ENCODE results near the gene COPS9.

Gene COPS9

DNA sequence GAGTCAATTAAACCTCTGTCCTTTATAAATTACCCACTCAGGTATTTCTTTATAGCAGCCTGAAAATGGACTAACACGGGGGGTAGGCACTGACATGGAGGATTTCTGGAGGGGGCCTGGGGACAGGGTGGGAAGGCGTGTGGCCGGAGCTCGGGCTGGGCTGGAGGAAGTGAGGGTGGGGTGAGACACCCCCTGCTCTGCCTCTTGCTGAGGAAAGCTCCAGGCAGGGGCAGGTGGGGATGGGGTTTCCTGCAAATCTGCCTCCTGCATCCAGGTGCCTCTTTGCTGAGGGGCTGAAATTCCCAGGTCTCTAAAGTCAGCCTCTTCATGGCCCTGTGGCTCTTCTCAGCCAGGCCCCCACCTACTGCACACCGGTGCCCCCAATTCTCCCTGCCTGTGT, 30.1 kb upstream of the COPS9 start:
- no peak for DNase-seq (ENCODE audit: low read depth in 2 of 2)

DNA sequence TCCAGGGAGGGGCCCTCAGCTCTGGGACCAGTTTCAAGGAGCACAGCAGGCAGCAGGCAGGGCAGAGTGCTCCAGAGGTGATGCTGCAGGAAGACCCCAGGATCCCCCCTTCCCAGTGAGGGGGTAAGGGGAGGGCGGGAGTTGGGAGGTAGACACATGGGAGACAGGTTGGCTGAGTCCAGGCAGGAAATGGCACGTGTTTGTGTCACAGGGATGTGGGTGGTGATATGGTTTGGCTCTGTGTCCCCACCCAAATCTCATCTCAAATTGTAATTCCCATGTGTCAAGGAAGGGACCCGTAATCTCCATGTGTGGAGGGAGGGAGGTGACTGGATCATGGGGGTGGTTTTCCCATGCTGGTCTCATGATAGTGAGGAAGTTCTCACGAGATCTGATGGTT, 29.6 kb upstream of the COPS9 start:
- no peak for DNase-seq (ENCODE audit: low read depth in 2 of 2)

DNA sequence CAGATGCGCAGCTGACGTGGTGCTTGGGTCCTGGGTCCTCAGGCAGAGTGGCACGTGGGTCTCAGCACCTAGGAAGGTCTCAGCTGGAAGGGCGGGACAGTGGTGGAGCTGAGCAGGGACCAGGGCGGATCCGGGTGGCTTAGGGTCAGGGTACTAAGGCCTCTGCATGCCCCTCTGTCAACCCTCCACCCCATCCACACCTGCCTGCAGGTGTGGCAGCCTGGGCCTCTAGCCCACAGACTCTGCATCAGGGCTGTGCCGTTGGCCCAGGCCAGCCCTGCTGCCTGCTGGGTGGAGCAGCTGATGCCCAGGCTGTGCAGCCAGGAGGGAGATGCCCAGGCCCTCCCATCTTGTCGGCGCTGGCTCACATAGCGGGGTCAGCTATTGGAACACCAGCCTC, 28.9 kb upstream of the COPS9 start:
- no peak for DNase-seq (ENCODE audit: low read depth in 2 of 2)

DNA sequence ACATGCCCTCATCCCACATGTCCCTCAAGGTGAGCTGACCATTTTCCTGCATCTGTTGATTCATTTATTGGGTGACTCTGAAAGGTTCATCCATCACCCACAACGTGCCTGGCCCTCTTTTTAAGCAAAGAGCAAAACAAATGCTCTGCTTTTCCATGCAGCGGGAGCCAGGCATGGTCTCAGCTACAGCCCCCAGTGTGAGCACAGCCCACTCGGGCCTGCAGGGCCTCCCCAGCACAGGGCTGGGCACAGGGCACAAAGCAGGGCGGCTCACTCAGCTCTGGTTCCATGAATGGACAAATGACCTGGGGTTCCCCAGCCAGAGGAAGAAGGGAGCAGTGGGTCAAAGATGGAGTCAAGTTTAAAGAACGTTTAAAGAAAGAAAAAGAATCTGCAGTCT, 28.5 kb upstream of the COPS9 start:
- DNase-seq (ENCODE audit: low read depth in 2 of 2): no peak

DNA sequence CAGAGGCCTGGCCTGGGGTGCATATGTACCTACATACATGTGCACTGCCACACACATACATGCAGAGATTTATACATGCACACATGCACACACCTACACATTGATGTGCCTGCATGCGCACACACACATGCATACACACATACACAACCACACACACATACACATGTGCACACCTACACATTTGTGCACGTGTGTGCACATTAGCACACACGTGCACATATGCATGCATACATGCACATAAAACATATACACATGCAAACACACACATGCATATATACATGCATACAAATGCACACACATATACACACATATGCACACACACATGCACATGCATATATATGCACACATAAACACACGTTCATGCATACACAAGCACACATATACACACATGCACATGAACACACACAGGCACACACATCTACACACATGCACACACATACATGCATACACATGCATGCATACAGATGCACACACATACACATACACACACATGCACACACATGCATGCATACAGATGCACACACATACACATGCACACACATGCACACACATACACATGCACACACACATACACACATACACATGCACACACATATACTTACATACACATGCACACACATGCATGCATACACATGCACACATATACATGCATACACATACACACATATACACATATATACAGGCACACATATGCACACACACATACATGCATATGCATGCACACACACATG, 27.9 kb upstream of the COPS9 start:
- no peak for DNase-seq (ENCODE audit: low read depth in 2 of 2)

DNA sequence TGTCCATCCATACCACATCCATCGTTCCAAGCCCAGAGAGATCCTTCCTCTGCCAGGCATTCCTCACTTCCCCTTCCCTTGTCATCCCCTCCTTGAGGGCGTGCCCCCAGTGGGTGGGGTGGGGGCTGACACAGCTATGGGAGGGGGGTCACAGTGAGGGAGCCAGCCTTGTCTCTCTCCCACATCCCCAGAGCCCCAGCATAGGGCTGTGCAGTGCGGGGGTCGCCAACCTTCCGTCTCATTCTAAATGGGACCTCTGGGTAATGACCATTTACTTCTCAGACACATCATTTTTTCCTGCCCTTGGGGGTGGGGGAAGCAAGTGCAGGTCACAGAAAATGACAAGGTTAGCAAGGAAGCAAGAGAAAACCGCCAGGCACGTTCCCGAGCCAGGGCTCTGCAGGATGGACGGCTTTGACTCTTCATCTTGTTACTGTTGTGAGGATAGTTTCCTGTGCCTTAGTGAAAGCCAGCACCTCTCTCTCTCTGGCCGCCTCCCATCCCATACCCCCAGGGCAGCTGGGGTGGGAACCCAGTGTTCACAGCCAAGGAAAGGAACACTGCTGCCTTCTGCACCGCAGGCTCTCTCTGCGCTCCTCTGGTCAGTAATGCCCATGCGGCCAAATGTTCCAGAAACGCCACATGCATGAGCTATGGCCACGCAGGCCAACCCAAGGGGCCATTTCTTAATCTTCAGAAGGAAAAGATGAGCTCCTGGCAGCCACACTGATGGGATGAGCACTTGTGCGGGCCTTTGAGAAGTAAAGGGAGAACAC, 27.0 kb upstream of the COPS9 start:
- DNase-seq (ENCODE audit: low read depth in 2 of 2): no peak

DNA sequence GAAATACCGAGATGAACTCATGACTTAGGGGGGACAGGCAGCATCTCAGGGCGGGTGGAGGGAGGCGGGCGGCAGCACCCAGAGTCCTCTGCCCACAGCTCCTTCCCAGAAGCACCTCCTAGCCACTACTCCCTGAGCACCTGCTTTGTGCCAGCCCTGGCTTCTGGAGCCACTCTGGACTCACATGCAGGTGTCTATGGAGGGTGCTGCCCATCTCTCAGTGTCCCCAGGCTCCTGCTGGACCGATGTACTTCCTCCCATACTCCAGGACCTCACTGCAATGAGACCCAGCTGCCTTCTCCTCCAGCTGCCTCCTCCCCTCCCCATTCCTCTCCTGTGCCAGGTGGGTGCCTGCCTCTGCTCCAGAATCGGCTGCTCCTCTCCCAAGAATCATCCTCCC, 26.4 kb upstream of the COPS9 start:
- DNase-seq (ENCODE audit: low read depth in 2 of 2): no peak

DNA sequence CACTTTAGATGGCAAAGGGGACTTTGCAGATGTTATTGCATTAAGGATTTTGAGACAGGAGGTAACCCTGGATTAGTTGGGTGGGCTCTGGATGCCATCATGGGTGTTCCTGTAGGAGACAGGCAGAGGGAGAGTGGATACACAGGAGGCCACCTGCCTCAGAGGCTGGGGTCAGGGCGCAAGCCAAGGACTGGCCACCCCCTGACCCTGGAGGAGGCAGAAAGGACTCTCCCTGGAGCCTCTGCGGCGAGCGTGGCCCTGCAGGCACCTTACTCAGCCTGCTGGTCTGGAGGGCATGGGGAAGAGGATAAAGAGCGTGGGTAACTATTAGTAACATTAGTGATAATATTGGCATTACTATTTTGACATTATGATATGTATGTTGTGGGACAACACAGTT, 25.9 kb upstream of the COPS9 start:
- DNase-seq (ENCODE audit: low read depth in 2 of 2): no peak

DNA sequence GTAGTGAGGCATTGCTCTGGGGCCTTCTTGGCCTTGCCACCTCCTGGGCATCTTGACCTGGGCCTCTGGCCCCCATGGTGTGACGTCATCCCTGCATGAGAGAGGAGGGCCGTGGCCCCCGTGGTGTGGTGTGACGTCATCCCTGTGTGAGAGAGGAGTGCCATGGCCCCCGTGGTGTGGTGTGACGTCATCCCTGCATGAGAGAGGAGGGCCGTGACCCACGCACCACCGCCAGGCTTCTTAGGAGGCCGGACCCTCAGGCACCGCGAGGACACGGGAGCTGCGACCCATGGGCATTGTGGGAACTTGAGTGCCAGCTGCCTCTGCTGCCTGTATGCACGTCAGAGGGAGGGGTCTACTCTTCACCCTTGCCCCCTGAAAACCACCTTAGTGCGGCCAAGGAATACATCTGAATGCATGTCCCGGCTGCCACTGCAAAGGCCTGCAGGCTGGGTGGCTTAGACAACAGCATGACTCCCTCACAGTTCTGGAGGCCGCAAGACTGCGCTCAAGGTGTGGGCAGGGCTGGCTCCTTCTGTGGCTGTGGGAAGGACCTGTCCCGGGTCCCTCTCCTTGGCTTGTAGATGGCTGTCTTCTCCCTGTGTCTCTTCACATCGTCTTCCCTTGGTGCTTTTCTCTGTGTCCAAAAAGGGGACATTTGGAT, 25.1 kb upstream of the COPS9 start:
- no peak for DNase-seq (ENCODE audit: low read depth in 2 of 2)

DNA sequence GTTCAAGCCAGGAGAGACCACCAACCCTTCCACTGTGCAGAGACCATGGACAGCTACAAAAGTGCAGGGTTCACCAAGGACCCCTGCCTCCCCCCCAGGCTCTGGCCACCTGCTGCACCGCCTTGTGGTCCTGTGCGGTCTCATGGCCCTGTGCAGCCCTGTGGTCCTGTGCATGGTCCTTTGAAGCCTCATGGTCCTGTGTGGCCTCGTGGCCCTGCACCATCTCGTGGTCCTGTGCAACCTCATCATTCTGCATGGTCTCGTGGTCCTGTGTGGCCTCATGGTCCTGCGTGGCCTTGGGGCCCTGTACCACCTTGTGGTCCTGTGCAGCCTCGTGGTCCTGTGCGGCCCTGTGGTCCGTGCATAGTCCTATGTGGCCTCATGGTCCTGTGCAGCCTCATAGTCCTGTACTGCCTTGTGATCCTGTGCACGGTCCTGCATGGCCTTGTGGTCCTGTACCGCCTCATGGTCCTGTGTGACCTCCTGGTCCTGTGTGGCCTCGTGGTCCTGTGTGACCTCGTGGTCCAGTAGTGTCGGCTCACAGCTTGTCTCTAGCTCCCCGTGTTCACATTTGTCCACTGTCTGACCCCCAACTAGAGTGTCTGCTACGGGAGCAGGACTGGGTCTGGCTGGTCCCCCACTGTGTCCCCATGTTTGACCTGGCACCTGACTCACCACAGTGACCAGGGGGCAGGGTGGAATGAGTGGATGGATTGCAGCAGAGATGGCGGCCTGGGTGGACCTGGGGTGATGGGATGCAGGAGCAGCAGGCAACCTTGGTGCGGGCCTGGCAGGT, 24.4 kb upstream of the COPS9 start:
- no peak for DNase-seq (ENCODE audit: low read depth in 2 of 2)

DNA sequence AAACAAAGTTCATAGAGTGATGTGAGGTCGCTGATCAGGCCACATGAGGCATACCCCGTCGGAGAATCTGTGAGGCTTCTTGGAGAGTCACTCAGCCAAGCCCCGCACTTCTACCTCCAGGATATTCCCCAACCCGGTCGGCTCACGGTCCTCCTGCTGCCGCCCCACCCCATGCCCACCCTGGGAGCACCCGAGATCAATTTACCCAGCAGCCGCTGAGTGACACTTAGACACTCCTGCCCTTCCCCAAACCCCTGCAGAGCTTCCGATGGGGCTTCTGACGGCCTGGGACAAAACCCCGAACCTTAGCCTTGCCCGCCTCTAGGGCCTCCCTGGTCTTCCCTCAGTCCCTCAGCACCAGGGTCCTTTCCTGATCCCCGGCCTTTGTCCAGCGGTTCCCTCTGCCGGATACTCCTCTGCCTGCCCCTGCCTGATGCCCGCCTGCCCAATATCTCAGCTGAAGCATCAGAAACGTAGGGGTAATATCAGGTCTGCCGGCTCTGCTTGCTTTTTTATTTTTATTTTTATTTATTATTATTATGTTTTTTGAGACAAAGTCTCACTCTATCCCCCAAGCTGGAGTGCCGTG, 23.2 kb upstream of the COPS9 start:
- DNase-seq (ENCODE audit: low read depth in 2 of 2): no peak

DNA sequence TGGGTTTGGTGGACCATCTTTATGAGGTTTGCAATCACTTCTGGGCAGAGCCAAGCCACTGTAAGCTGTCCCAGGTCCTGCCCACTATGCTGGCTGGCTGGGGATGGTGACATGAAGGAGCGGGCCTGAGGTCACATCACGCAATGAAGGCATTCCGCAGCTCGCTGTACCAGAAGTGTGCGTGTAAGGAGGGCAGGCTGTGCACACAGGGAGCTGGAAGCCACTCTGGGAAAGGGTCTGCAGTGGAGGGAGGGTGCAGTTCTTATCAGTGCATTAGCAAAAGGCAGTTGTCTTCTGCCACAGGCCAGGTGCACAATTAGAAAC, 21.0 kb upstream of the COPS9 start:
- DNase-seq (ENCODE audit: low read depth in 2 of 2): no peak

DNA sequence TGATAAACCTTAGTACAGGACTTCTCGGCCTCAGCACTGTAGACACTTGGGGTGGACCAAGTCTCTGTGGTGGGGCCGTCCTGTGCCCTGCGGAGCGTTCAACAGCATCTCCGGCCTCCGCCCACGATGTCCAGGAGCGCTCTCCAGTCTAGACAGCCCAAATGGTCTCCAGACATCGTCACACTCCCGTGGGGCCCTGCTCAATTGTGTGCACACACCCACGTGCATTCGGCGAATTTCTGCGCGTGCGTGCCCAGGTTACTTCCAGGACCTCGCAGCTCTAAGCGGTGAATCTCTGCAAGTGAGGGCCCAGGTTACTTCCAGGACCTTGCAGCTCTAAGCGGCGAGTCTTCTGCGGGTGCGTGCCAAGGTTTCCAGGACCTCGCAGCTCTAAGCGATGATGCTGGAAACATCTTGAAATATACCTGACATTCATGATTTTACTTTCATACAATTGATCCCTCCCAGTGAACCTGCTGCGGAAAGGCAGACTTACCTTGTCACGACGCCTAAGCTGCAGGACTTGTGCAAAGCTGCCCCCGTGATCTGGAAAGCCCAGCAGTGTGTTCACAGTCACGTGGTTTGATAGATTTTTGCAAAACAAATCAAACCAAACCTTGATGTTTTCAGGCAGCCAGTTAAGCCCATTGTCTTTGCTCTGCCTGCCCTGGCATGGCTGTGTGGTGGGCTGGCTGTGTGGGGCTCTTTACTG, 20.5 kb upstream of the COPS9 start:
- no peak for DNase-seq (ENCODE audit: low read depth in 2 of 2)

DNA sequence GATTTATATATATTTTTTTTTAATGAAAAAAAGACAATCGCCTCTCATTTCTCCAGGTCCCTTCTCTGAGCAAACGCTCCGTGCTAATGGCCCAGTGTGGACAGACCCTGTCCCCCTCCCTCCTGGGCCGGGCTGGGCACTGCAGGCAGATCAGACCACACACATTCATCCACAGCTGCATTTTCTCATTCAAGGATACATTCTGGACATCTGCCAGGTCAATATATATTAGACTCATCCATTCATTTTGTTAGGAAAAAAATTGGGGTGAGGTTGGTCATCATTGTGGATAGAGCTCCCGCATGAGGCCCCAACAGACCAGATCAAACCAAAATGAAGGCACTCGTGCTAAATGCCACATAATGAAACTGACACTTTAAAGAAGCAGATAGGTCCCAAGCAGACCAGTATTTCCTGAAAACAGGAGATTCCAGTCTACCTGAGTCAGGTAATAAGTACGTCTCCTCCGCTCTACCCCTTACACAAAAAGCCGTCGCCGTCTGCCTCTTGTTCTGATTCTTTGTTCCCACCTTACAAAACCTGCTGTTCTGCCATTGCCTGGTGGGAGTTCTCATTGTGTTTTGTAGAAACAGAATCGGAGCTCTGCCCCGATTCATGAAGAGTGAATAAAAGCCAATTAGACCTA, 19.8 kb upstream of the COPS9 start:
- DNase-seq (ENCODE audit: low read depth in 2 of 2): no peak

DNA sequence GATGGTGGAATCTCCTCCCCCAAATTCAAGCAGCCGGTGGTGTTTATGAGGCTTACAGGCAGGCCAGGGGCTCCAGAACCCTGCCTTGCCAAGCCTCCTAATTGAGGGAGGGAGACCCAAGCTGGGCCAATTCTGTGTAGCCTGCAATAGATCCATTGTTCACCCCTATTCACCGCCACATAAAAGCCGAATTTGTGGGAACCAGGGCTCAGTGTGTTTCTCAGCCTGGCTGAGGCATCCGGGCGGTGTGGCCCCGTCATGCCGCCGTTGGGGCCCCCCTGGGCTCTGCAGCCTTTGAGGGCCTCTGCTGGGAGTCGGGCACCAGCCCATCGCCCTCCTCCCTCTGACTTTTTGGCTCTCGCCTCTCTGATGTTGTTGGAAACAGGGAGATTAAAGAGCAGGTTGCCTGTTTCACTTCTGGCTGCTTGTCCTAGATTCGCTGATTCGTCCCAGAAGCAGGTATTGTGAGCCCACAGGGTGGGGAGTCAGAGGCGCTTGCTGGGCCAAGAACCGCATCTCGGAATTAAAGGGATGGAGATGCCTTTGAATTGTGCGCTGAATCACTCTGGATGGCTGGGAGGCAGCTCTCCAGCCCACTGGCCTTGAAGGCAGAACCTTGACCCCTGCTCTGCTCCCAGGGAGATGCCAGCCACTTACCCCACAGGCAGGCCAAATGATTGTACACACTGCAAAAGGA, 19.1 kb upstream of the COPS9 start:
- no peak for DNase-seq (ENCODE audit: low read depth in 2 of 2)

DNA sequence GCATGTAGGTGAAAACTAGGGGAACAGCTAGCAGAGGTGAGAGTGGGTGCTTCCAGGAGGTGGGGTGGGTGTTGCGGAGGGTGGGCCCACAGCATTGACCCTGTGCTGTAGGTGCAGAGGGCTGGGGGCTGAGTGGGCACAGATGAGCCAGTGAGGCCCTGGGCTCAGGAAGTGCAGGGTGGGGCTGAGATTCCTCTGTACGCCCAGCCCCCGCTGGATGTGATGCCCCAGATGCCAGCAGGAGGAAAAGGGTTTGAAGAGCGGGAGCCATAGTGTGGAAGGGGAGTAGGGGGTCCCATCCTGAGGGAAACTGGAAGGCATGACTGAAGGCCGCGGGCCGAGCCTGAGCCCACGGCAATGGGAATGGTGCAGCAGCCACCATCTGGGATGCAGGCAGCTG, 18.5 kb upstream of the COPS9 start:
- no peak for DNase-seq (ENCODE audit: low read depth in 2 of 2)

DNA sequence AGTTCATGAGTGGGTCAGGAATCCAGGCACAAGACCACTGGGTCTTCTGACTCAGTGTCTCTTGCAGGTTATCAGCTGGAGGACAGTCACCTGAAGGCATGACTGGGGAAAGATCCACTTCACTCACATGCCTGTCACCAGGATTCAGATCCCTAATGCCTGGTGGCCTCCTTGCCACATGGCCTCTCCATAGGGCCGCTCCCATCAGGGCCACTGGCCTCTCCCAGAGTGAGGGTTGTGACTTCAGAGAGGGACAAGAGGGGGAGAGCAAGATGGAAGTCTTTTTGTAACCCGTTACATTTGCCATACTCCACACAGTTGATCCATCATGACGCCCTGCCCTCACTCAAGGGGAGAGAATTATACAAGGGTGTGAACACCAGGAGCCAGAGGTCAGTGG, 17.3 kb upstream of the COPS9 start:
- DNase-seq (ENCODE audit: low read depth in 2 of 2): no peak

DNA sequence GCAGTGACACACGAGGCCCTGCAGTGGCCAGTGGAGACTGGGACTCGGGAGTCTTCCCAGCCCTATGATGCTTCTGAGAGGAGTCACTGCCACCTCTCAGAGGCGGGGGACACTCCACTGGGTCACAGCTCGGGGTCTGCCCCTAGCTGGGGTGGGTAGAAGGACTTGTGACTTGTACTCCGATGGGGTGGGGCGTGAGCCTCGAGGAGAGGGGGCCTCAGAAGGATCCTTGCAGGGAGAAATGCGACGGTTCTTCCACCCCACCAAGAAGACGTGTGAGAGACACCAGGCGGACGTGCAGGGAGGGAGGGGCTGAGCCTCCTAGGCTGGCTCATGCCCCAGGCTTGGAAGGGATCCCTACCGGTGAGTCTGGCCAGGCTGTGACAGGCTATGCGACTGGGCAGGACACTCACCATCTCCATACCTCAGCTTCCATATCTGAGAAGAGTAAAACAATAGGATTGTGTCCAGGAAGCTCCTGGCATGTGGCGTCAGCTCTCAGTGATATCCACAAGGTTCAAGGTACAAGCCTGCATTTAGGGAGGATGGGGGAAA, 15.4 kb upstream of the COPS9 start:
- DNase-seq (ENCODE audit: low read depth in 2 of 2): no peak

DNA sequence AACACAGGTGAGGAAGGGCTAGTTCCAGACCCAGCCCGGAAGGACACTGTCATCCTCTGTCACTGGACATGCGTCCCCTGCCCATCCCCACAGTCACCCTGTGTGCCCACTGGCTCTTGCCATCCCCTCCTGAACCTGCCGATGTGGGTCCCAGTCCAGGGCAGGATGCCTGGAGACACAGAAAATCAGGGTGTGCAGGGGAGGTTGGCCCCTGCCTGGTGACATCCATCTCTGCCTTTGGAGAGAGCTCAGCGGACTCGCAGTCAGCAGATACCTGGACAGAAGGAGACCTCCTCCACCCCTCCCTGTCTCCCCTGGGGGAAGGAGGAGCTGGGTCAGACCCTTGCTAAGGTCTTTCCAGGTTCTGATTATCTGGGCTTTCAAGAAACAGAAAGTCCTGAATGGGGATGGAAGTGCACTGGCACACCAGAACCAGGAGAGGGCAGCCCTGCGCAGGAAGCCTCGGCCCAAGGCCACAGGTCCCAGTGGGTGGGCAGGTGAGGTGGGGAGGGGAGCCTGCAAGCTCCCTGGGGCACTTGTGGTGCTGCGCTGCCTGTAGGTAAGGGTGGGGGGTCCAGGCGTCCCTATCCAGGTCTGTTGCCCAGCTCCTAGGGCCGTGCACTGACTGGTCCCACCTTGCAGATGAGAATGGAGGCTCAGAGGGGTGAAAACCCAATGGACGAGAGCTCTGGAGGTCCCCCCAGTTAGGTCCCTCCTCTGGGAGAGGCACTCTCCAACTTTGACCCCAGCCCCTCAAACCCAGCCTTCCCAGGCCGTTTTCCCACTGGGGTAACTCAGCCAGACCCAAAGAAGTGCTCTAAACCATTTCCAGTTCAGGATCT, 14.1 kb upstream of the COPS9 start:
- no peak for DNase-seq (ENCODE audit: low read depth in 2 of 2)

All from stimulated activated CD8-positive, alpha-beta memory T cell treated with anti-CD3 and anti-CD28 coated beads, Interleukin-15, amount 100 ng/mL, for 4 hours (primary cell).